DMS 273 treated with DMSO at 0.1 percent for 48 hours (cell line): Measurements from ENCODE around the gene IRAK2.
A peak's percentile ranks its signal among the peaks of the same experiment; 100 is the strongest.
"Not testable (repeated sequence)": the region's sequence is repeated elsewhere in the genome, so short reads cannot be mapped to it uniquely, and the experiment has no call there.

Source experiments
- DNase-seq: peaks from one replicate; lab custom pipeline; 2025; lab: John Stamatoyannopoulos, UW

Gene IRAK2

DNA sequence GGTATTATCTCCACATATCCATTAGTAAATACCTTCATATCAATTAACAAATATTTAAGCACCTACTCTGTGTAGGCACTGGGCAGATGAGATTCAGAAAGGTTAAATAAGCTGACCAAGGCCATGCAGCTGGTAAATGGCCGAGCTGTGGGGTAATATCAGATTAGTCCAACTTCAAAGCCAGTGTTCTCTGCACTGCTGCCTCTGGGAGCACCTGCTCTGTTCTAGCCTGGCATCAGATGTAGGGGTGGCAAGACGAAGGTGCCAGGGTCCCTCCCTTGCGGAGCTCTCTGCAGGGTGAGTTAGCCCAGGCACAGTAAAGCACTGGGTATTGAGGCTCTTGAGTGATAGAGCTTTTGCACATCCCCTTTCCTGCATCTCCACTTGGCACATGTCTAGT, 89.0 kb downstream of the IRAK2 start:
- no peak for DNase-seq

DNA sequence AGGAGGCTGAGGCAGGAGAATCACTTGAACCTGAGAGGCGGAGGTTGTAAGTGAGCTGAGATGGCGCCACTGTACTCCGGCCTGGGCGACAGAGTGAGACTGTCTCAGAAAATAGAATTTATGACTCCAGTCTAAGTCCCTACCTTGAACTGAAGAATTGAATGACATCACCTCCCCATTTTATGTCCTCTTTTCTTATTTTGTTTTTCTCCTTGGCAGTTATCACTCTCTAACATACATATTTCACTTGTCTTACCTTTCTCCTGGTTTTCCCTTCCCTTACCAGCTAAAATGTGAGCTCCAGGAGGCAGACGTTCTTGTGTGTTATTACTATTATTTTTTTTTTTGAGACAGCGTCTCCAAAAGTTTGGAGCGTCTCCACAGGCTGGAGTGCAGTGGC, 91.1 kb downstream of the IRAK2 start:
- no peak for DNase-seq

DNA sequence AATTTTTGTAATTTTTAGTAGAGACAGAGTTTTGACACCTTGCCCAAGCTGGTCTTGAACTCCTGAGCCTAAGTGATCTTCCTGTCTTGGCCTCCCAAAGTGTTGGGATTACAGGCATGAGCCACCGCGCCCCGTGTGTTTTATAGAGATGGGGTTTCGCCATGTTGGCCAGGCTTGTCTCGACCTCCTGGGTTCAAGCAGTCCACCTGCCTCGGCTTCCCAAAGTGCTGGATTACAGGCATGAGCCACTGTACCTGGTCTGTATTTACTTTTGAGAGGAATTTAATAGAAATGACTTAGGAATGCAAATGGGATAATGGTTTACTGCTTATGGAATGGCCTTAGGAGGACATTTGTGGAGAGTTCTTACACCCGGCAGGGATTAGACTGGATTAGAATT, 94.3 kb downstream of the IRAK2 start:
- no peak for DNase-seq

DNA sequence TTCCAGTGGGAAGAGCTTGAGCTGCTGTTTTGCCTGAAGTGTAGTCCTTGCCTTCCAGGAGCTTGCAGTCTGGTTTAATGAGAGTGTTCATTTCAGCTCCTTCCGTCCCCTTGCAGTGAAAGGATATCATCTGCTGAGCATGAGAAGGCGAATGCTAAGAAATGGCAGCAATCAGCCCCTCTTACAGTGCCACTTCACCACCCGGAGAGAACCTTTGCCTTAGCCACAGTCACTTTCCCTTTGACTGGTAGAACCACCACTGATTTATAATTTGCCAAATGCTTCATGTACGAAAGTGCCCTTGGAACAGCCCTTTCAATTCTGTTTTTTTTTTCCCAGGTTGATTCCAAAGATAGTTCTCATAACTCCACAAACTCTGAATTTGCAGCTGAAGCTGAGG, 95.1 kb downstream of the IRAK2 start:
- no peak for DNase-seq

DNA sequence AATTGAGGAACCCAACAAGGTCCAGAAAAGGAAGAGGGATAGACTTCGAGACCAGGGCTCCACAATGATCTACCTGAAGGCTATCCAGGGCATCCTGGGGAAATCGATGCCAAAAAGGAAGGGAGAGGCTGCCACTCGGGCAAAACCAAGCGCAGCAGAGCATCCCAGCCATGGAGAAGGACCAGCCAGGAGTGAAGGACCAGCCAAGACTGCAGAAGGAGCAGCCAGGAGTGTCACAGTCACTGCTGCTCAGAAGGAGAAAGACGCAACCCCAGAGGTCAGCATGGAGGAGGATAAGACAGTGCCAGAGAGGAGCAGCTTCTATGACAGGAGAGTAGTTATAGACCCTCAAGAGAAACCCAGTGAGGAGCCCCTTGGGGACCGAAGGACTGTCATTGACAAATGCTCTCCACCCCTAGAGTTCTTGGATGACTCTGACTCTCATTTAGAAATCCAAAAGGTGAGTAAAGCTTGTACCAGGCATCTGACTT, 95.5 kb downstream of the IRAK2 start:
- DNase-seq, result no peak

DNA sequence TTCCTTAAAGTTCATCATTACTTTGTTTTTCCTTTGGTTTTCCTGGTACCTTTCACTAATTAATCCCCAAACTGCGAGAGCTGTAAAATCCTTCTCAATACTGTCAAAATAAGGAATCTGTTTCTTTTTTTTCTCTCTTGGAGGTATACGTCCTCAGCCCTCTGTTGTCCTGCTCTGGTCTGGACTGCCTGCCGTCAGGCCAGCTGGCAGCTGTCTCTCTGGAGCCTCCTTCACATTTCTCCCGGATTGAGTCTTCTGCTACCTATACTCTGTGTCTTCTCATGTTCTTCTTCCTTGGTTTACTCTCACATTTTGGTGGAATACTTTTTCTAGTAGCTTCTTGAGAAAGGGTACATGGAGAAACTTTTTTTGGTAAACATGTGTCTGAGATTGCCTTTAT, 97.3 kb downstream of the IRAK2 start:
- DNase-seq, result no peak

DNA sequence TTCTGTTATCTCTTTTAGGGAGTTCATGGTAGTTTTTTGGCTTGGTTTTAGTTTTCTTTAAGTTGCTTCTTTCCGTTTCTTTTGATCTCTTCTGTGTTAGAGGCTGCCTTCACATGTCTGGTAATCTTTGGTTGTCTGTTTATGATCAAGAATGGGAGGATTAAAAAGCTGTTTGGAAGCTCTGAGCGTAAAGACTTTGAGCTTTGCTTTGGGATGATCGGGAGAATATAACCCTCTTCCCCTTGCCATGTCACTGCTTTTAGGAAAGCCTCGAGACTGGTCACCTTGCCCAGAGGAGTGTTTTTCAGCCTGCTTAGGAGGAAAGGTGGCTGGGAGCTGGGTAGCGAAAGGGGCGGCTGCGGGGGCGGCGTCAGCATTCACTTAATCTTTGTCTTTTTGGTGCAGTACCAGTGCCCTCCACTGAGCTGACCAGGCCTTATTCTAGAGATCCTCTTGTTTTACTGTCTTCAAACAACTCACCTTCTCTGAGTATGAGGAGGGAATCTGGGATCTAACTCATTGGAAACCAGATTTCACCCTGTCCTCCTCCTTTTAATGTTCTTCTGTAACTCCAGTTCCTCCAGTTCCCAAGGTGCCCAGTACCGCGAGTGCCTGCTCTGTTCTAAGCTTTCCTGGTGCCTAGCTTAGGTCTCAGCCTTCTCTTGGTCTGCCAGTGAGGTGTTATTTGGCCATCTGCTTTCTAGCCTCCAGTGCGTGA, 99.1 kb downstream of the IRAK2 start:
- no peak for DNase-seq

DNA sequence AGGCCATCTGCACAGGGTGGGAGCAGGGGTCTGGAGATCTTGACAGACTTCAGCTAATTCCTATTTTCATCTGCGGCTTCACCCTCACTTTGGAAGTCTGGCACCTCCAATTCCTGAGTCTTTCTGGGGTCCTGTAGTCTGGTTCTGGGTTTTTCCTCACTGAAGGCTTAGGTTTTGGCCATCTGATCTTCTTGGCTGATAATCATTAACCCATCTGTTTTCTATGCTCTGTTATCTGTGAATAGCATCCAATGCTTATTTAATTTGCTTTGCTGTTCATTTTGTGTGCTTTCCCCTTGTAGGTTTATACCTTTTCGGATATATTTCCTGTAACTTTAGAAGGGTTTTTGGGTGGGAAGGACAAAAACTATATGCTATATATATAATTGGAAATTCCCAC, 101.1 kb downstream of the IRAK2 start:
- no peak for DNase-seq

DNA sequence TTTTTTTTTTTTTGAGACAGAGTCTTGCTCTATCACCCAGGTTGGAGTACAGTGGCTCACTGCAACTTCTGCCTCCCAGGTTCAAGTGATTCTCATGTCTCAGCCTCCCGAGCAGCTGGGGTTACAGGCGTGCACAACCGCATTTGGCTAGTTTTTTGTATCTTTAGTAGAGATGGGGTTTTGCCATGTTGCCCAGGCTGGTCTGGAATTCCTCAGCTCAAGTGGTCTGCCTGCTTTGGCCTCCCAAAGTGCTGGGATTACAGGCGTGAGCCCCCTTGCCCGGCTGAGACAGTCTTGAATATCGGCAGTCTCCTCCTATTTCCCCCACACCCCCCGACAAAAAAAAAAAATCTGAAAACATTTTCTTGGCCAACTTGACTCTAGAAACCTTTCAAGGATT, 102.2 kb downstream of the IRAK2 start:
- not testable (repeated sequence) for DNase-seq

DNA sequence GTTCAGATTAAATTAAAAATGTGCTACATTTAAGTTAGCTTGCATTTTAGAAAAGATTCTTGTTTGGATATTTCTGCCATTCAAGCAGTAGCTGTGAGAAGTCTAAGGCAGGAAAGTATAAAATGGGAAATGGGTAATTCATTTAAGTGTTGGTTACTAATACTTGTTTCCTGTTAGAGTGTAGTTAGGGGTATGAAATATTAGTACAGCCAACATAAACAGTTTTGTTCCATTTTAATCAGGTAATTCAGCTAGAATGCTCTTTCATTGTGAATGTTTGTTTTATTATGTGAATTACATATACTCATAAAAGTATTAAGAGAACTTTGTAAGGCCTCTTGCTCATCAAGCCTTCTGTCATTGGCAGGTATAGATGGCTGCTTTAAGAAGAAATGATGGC, 103.4 kb downstream of the IRAK2 start:
- no peak for DNase-seq

DNA sequence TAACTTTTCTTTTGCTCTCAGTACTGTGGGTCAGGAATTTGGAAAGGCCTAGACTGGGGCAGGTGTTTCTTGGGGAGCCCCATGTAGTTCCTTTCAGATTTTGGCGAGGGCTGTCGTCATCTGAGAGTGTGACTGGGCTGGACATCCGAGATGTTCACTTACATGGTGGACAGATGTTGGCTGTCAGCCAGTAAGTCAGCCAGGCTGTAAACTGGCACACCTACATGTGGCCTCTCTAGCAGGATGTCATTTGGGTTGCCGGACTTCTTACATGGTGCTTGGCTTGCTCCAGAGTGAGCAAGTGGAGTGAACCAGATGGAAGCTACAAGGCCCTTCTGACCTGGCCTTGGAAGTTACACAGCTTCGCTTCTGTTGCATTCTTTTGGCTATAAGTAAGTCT, 104.2 kb downstream of the IRAK2 start:
- DNase-seq, result no peak

DNA sequence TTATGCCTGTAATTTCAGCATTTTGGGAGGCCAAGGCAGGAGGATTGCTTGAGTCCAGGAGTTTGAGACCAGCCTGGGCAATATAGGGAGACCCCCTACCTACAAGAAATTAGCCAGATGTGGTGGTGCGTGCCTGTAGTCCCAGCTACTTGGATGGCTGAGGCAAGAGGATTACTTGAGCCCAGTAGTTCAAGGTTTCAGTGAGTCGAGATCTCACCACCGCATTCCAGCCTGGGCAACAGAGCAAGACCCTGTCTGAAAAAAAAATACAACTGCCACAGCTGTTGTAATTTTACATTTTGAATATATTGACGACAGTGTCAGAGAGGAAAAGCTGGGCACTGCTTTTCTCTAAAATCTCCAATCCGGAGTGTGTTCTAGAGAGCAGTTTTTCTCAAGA, 104.7 kb downstream of the IRAK2 start:
- DNase-seq, result no peak

DNA sequence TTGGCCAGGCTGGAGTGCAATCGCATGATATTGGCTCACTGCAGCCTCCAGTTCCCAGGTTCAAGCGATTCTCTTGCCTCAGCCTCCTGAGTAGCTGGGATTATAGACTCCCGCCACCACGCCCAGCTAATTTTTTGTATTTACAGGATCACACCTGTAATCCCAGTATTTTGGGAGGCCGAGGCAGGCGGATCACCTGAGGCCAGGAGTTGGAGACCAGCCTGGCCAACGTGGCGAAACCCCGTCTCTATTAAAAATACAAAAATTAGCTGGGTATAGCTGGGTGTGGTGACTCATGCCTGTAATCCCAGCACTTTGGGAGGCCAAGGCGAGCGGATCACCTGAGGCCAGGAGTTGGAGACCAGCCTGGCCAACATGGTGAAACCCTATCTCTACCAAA, 107.8 kb downstream of the IRAK2 start:
- not testable (repeated sequence) for DNase-seq

DNA sequence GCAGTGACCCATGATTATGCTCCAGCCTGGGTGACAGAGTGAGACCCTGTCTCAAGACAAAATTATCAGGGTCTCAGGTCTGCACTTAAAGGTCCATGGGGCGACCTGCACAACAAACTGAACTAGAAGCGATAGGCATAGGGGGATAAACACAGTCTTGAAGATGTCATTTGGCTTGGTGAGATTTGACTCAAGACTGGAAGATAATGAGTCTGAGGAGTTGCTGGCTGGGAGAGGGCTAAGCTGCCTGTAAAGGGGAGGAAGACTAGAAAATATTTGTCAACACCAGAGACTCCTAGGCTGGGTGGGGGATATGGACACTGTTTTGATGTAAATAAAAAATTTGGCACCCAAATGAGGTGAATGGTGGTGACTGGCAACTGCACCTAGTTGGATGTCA, 108.3 kb downstream of the IRAK2 start:
- no peak for DNase-seq

DNA sequence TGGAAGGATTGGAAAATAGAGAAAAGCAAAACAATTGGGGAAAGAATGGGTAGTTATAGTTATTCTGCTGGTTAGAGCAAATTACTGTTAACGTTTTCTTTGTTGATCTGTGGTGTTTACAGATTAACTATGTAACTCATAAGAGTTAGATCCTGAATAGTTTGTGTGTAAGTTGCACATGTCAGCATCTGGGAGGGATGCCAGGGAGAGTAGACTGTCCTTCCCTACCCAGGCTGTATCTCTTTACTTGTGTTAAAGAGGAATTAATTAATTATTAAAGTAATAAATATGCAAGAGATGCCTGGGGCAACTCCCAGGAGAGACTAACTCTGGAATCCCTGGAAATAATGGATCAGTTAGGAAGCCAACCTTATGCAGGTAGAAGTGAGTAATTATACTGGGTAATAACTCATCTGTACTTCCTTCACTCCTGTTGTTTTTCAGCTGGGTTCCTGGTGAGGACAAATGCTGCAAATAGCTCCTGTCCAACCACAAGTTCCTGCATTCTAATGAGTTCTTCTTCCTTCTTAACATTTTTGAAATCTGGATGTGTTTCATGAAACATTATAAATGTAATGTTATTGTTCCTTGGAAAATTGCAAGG, 109.1 kb downstream of the IRAK2 start:
- DNase-seq, result no peak

DNA sequence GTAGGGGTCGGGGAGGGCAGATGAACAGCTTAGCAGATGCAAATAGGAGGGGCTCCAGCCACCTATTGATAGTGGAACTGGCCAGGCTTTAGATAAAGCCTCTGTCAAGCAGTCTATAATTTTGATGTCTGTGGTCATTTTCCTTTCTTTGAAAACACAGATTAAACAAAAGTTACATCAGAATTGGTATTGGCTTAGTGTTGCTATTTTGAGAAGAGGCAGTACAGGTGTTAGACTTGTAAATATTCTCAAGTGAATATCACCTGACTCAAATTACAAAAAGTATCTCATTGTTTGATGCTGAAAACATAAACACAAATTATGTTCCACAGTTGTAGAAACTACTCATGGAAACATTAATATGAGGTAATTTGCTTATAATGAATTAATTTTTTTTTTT, 109.9 kb downstream of the IRAK2 start:
- no peak for DNase-seq

DNA sequence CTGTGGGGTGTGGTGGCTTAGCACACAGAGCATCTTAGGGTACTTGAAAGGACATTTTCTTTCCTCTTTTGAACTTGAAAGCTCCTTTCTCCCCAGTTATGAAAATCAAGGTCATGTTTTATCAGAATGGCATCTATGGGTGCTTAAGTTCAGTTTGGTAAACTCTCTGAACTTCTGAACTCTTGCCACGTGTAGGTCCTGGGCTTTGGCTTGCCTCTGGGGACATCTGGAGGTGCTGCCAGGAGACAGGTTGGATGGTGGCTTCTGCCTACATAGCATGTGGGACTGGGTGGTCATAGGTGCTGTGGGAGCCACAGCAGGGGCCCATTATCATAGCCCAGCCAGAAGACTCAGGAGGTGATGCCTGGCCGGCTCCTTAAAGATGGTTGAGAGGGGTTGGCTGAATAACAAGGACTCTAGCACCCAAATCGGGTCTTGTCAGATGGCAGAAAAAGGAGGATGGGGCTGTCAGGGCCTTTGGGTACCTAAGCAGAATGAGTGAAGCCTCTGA, 112.5 kb downstream of the IRAK2 start:
- DNase-seq, result no peak

DNA sequence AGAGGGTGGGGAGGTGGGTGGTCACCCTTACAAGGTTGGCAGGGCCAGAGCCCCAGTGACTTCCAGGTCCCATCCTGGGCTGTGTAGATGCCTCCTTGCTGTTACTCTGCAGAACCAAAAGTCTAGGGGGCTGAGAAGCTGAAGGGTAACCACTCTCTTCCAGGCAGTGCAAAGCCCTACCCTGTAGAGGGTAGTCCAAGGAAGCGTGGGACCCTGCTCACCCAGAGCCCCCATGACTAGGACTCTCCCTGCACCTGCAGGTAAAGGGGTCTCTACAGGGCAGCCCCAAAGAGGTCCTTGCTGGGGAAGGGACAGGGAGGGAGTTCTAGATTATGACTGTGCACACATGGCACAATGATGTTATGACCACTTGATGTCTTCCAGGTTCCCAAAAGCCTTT, 113.8 kb downstream of the IRAK2 start:
- no peak for DNase-seq

DNA sequence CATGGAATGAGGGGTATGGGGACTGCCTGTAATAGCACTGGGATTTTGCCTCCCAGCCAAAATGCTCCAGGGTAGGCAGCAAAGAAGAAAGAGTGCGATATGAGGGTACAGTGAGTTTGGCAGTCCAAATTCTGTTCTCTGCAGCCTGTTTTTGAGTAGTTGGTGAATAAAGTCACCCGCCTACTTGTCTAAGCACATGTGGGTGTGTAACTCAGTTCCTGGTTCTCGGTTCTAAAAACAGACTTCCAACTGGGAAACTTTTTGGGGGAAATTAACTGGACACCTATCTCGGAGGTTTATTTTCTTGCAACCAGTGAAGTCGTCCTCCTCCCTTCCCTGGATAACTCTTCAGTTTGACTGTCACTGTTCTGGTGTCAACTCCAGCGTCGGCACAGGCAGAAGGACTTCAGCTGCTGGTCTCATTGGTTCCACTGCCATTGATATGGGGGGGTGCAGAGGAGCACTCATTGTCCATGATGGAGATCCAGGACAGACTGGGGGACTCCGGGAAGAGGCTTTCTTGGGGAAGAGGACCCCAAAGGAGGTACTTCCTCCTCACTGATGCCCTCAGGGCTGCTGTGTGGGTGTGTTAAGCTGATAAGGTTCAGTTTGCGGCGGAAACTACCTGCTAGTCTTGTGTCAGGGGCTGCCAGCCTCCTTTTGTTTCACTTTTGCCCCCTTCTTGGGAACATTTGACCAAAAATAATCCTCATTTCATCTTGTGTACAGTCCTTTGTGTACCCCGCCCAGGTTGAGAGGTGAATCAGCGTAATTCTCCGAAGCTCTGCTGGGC, 114.9 kb downstream of the IRAK2 start:
- no peak for DNase-seq

DNA sequence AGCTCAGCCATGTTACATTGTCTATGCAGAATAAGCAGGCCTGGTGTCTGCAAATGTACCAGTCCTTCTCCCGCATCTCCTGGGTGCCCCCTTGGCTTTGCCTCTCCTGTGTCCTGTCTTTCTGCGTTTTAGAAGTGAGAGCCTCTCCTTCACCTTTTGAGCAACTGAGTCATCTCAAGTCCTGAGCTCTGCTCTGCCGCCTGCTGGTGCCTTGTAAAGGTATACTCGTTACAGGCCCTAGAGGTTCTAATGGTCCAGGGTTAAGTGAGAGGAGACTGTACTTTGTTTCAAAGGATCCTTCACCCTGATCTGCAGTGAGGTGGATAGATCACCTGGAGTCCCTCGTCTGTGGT, 115.4 kb downstream of the IRAK2 start:
- DNase-seq, result no peak

DNA sequence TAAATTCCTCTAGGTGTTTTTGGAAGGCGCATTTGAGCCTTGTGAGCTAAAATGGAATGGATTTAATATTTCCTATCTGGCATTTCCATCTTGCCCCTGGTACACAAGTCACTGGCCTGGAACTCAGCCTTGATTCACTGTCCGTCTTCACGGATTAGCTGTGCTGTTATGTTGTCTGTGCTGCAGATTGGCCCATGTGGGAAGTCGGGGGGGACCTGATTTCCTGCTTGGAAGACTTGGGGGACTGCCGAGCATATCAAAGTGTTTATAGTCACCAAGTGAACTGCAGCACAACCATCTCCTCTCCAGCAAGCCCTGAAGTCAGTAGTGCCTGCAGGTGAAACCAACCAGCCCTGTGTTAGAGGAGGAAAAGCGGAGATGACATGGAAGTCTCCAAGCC, 115.9 kb downstream of the IRAK2 start:
- DNase-seq, result no peak

DNA sequence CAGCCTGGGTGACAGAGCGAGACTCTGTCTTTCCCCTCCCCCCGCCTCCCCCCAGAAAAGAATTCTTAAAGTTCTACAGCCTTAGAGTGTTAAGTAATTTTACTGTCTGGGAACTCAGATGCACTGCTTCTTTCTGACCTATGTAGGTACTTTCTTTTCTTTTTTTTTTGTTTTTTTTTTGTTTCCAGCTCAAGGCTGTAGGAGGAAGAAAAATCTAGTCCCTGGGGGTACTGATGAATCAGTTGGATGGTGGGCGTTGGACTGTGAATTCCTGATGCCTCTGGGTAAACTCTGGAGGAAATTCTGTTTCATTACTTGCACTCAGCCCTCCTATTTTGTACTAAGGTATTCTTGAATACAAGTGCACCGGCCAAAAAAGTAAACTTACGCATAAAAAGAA, 117.2 kb downstream of the IRAK2 start:
- DNase-seq, result no peak

DNA sequence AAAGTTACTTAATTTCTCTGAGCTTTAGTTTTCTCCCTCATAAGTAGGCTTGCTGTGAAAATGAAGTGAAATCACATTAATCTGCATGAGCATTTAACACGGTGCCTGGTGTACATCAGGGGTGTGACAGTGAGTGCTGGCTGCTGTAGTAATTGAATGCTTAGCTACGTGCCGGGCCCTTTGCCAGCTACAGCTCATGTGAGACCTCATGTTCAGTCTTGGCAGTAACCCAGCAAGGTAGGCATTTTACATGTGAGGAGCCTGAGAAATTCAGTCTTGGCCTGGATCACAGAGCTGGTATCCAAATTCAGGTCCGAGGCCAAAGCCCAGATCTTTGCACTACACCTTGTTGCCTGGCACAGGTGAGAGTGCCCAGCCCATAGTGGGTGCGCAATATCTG, 118.9 kb downstream of the IRAK2 start:
- DNase-seq, result peak; percentile 36
